ENCODE data around the gene ATXN1.

The ATXN1 gene

GRCh38 chr6:16591396-16592222, 169.7 kb downstream of the ATXN1 start:
- no peak overlapping the region for H4K8ac ChIP-seq (ENCODE audit: low read depth, low read length)
- H3K36me3 ChIP-seq (replicated peaks in 1 of 2; ENCODE audit: control insufficient read depth in 2 of 2, insufficient read depth in 2 of 2, low read length in 2 of 2) = no peaks in the 10 kb centered on the region
- no peak for DNase-seq (ENCODE audit: low spot score)
- WGBS, 2 donors (ENCODE audit: extremely low coverage in 2 of 2, insufficient read length in 2 of 2, insufficient replicate concordance in 1 of 2) = no CpG with 5 or more reads among the region's 11 CpGs
- H3K9ac ChIP-seq (ENCODE audit: low read depth, low read length, poor library complexity) = no peak overlapping the region
- no peak overlapping the region for H3K4me3 ChIP-seq (ENCODE audit: low read length in 2 of 2)
- H3K27ac ChIP-seq (replicated peaks; ENCODE audit: low read length) = no peak overlapping the region
- H2AFZ ChIP-seq (ENCODE audit: low read length) = no peak overlapping the region
- H3K18ac ChIP-seq (ENCODE audit: low read length) = no peak overlapping the region
- no peaks in the 10 kb centered on the region for H3K9me3 ChIP-seq (replicated peaks in 1 of 2; ENCODE audit: control insufficient read depth in 2 of 2, insufficient read depth in 1 of 2, low read depth in 1 of 2, low read length in 2 of 2)
- no peak overlapping the region for H2BK15ac ChIP-seq (ENCODE audit: low read length)
- no peaks in the 10 kb centered on the region for H3K27me3 ChIP-seq (ENCODE audit: control insufficient read depth in 3 of 3, insufficient read depth in 3 of 3, low read depth in 1 of 3, low read length in 3 of 3)
- no peak overlapping the region for H3K4me2 ChIP-seq (ENCODE audit: insufficient read depth, low read length, poor library complexity, severe bottlenecking)
- no peak overlapping the region for H2BK12ac ChIP-seq (ENCODE audit: low read length)
- no peak overlapping the region for H3K4ac ChIP-seq (ENCODE audit: low read length)
- no peak overlapping the region for H2BK5ac ChIP-seq (ENCODE audit: low read length)
- H2AK5ac ChIP-seq (ENCODE audit: low read depth, low read length) = no peak overlapping the region
- H3K79me1 ChIP-seq (ENCODE audit: low read depth, low read length) = no peaks in the 10 kb centered on the region
- no peak overlapping the region for H3K14ac ChIP-seq (ENCODE audit: low read length)
- no peak overlapping the region for H4K91ac ChIP-seq (ENCODE audit: low read depth, low read length, poor library complexity)
- no peak overlapping the region for H3K23ac ChIP-seq (ENCODE audit: low read depth, low read length, poor library complexity)
- H2BK120ac ChIP-seq (ENCODE audit: low read depth, low read length) = no peak overlapping the region
- H3K4me1 ChIP-seq (ENCODE audit: control insufficient read depth in 2 of 2, insufficient read depth in 1 of 2, low read depth in 1 of 2, low read length in 2 of 2) = peaks cover 0 to 2% of the 10 kb centered on the region in 2 donors

DNA sequence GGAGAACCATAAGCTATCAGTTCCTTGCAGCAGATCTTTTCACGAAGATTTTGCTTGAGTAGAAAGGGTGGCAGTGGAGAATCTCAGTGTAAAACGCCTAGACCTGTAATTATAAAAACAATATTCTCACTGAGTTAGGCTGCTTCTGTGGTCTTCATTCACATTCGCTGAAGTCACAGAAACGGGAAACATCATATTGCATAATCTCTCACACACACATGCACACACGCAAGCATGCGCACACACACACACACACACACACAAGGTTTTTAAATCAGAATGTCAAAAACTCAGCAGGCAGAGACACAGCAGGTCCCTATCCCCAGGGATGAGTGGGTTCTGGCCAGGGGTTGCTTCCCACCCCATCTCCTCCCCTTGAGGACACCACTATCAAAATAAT, 175.5 kb downstream of the ATXN1 start:
- no peak overlapping the region for H3K18ac ChIP-seq (ENCODE audit: low read length)
- H3K79me1 ChIP-seq (ENCODE audit: low read depth, low read length) = peaks cover 2% of the 10 kb centered on the region
- H2BK15ac ChIP-seq (ENCODE audit: low read length) = no peak overlapping the region
- no peaks in the 10 kb centered on the region for H3K9me3 ChIP-seq (replicated peaks in 1 of 2; ENCODE audit: control insufficient read depth in 2 of 2, insufficient read depth in 1 of 2, low read depth in 1 of 2, low read length in 2 of 2)
- H3K27ac ChIP-seq (replicated peaks; ENCODE audit: low read length) = no peak overlapping the region
- no peaks in the 10 kb centered on the region for H3K36me3 ChIP-seq (replicated peaks in 1 of 2; ENCODE audit: control insufficient read depth in 2 of 2, insufficient read depth in 2 of 2, low read length in 2 of 2)
- H3K4me1 ChIP-seq (ENCODE audit: control insufficient read depth in 2 of 2, insufficient read depth in 1 of 2, low read depth in 1 of 2, low read length in 2 of 2) = no peaks in the 10 kb centered on the region
- no peak overlapping the region for H2BK120ac ChIP-seq (ENCODE audit: low read depth, low read length)
- H3K9ac ChIP-seq (ENCODE audit: low read depth, low read length, poor library complexity) = no peak overlapping the region
- H4K8ac ChIP-seq (ENCODE audit: low read depth, low read length) = no peak overlapping the region
- no CpG with 5 or more reads among the region's 6 CpGs for WGBS, 2 donors (ENCODE audit: extremely low coverage in 2 of 2, insufficient read length in 2 of 2, insufficient replicate concordance in 1 of 2)
- H3K14ac ChIP-seq (ENCODE audit: low read length) = no peak overlapping the region
- H2AFZ ChIP-seq (ENCODE audit: low read length) = no peak overlapping the region
- H3K4me3 ChIP-seq (ENCODE audit: low read length in 2 of 2) = no peak overlapping the region
- no peak overlapping the region for H2AK5ac ChIP-seq (ENCODE audit: low read depth, low read length)
- no peak for DNase-seq (ENCODE audit: low spot score)
- no peak overlapping the region for H3K23ac ChIP-seq (ENCODE audit: low read depth, low read length, poor library complexity)
- H4K91ac ChIP-seq (ENCODE audit: low read depth, low read length, poor library complexity) = no peak overlapping the region
- H3K4ac ChIP-seq (ENCODE audit: low read length) = no peak overlapping the region
- H2BK5ac ChIP-seq (ENCODE audit: low read length) = no peak overlapping the region
- H2BK12ac ChIP-seq (ENCODE audit: low read length) = no peak overlapping the region
- H3K27me3 ChIP-seq (ENCODE audit: control insufficient read depth in 3 of 3, insufficient read depth in 3 of 3, low read depth in 1 of 3, low read length in 3 of 3) = no peaks in the 10 kb centered on the region
- no peak overlapping the region for H3K4me2 ChIP-seq (ENCODE audit: insufficient read depth, low read length, poor library complexity, severe bottlenecking)

- H2BK15ac ChIP-seq (ENCODE audit: low read length) = no peak overlapping the region
- no peaks in the 10 kb centered on the region for H3K9me3 ChIP-seq (replicated peaks in 1 of 2; ENCODE audit: control insufficient read depth in 2 of 2, insufficient read depth in 1 of 2, low read depth in 1 of 2, low read length in 2 of 2)
- H2BK120ac ChIP-seq (ENCODE audit: low read depth, low read length) = no peak overlapping the region
- H2BK5ac ChIP-seq (ENCODE audit: low read length) = no peak overlapping the region
- no peak overlapping the region for H2BK12ac ChIP-seq (ENCODE audit: low read length)
- H3K14ac ChIP-seq (ENCODE audit: low read length) = no peak overlapping the region
- no peak overlapping the region for H3K23ac ChIP-seq (ENCODE audit: low read depth, low read length, poor library complexity)
- no peak overlapping the region for H3K4me3 ChIP-seq (ENCODE audit: low read length in 2 of 2)
- no peaks in the 10 kb centered on the region for H3K4me1 ChIP-seq (ENCODE audit: control insufficient read depth in 2 of 2, insufficient read depth in 1 of 2, low read depth in 1 of 2, low read length in 2 of 2)
- no peak overlapping the region for H3K27ac ChIP-seq (replicated peaks; ENCODE audit: low read length)
- no peak overlapping the region for H4K91ac ChIP-seq (ENCODE audit: low read depth, low read length, poor library complexity)
- H3K27me3 ChIP-seq (ENCODE audit: control insufficient read depth in 3 of 3, insufficient read depth in 3 of 3, low read depth in 1 of 3, low read length in 3 of 3) = no peaks in the 10 kb centered on the region
- H2AK5ac ChIP-seq (ENCODE audit: low read depth, low read length) = no peak overlapping the region
- no peak for DNase-seq (ENCODE audit: low spot score)
- no peak overlapping the region for H3K4ac ChIP-seq (ENCODE audit: low read length)
- H3K9ac ChIP-seq (ENCODE audit: low read depth, low read length, poor library complexity) = no peak overlapping the region
- no peak overlapping the region for H3K4me2 ChIP-seq (ENCODE audit: insufficient read depth, low read length, poor library complexity, severe bottlenecking)
- H2AFZ ChIP-seq (ENCODE audit: low read length) = no peak overlapping the region
- peaks cover 2% of the 10 kb centered on the region for H3K79me1 ChIP-seq (ENCODE audit: low read depth, low read length)
- no peaks in the 10 kb centered on the region for H3K36me3 ChIP-seq (replicated peaks in 1 of 2; ENCODE audit: control insufficient read depth in 2 of 2, insufficient read depth in 2 of 2, low read length in 2 of 2)
- no CpG with 5 or more reads among the region's 12 CpGs for WGBS, 2 donors (ENCODE audit: extremely low coverage in 2 of 2, insufficient read length in 2 of 2, insufficient replicate concordance in 1 of 2)
- no peak overlapping the region for H4K8ac ChIP-seq (ENCODE audit: low read depth, low read length)
- H3K18ac ChIP-seq (ENCODE audit: low read length) = no peak overlapping the region
Observed at GRCh38 chr6:16583144-16583762, 178.0 kb downstream of the ATXN1 start.

DNA sequence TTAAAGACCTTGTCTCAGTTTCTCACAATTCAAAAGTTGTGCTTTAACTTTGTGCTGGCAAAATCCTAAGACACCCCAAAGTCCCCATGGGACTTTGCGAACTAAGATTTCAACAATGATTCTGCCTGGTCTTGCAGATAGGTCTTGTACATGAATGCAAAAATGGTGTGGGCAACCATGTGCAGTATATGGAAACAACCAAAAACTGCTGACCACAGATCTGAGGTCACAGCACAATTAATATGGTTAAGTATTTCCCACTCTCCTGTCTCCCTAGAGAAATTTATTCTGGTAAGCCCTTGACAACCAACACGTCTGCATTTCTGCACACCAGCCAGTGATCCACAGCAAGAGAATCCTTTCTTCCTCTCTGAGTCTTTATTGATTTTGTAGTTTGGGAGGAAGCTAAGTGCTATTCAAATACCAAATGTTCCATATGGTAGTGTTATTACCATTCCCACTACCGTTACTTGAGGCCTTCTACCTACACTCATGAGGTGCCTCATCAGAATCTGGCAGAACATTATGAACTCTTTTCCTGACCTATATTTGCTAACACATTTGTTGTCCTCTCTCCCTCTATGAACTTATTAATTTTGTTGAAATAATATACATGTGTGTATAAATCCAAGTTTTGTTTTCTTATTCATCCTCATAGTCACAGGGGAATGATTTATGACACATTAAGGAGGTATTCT, 178.7 kb downstream of the ATXN1 start:
- Histone ChIP-seq H3K4me1 (ENCODE audit: control insufficient read depth in 2 of 2, insufficient read depth in 1 of 2, low read depth in 1 of 2, low read length in 2 of 2) (no peaks in the 10 kb centered on the region), H4K91ac (ENCODE audit: low read depth, low read length, poor library complexity) (no peak overlapping the region), H3K79me1 (ENCODE audit: low read depth, low read length) (peaks cover 2% of the 10 kb centered on the region), H3K4me3 (ENCODE audit: low read length in 2 of 2) (no peak overlapping the region), H3K4ac (ENCODE audit: low read length) (no peak overlapping the region), H3K9me3 (replicated peaks in 1 of 2; ENCODE audit: control insufficient read depth in 2 of 2, insufficient read depth in 1 of 2, low read depth in 1 of 2, low read length in 2 of 2) (no peaks in the 10 kb centered on the region), H4K8ac (ENCODE audit: low read depth, low read length) (no peak overlapping the region), H3K27me3 (ENCODE audit: control insufficient read depth in 3 of 3, insufficient read depth in 3 of 3, low read depth in 1 of 3, low read length in 3 of 3) (no peaks in the 10 kb centered on the region), H2BK5ac (ENCODE audit: low read length) (no peak overlapping the region), H3K23ac (ENCODE audit: low read depth, low read length, poor library complexity) (no peak overlapping the region), H2AFZ (ENCODE audit: low read length) (no peak overlapping the region), H2BK12ac (ENCODE audit: low read length) (no peak overlapping the region), H3K27ac (replicated peaks; ENCODE audit: low read length) (no peak overlapping the region), H2AK5ac (ENCODE audit: low read depth, low read length) (no peak overlapping the region), H3K14ac (ENCODE audit: low read length) (no peak overlapping the region), H3K18ac (ENCODE audit: low read length) (no peak overlapping the region), H3K9ac (ENCODE audit: low read depth, low read length, poor library complexity) (no peak overlapping the region), H3K4me2 (ENCODE audit: insufficient read depth, low read length, poor library complexity, severe bottlenecking) (no peak overlapping the region), H2BK15ac (ENCODE audit: low read length) (no peak overlapping the region), H2BK120ac (ENCODE audit: low read depth, low read length) (no peak overlapping the region), H3K36me3 (replicated peaks in 1 of 2; ENCODE audit: control insufficient read depth in 2 of 2, insufficient read depth in 2 of 2, low read length in 2 of 2) (no peaks in the 10 kb centered on the region)
- no peak for DNase-seq (ENCODE audit: low spot score)
- WGBS, 2 donors (ENCODE audit: extremely low coverage in 2 of 2, insufficient read length in 2 of 2, insufficient replicate concordance in 1 of 2) = no CpG with 5 or more reads among the region's 3 CpGs
